ENCODE measurements around the gene IL10RB.

Gene IL10RB

GRCh38 chr21:33279330-33279820 lies 13.2 kb downstream of the IL10RB start:
- Histone ChIP-seq H3K36me3 (ENCODE audit: control insufficient read depth in 1 of 2, insufficient read depth in 2 of 2, low read length in 2 of 2) (peaks cover 41 to 62% of the 10 kb centered on the region in 2 donors), H3K27me3 (ENCODE audit: control insufficient read depth in 1 of 2, insufficient read depth in 2 of 2, low read length in 2 of 2) (no peaks in the 10 kb centered on the region), H3K4me3 (ENCODE audit: low read depth in 1 of 2, low read length in 2 of 2) (no peak overlapping the region), H3K9me3 (ENCODE audit: control insufficient read depth in 1 of 2, low read length in 2 of 2) (no peaks in the 10 kb centered on the region), H3K4me1 (ENCODE audit: control insufficient read depth in 1 of 2, insufficient read depth in 2 of 2, low read length in 2 of 2) (no peaks in the 10 kb centered on the region), H3K27ac (ENCODE audit: low read depth, low read length) (no peak overlapping the region), H3K9ac (ENCODE audit: low read depth in 1 of 2, low read length in 2 of 2) (no peak overlapping the region)

- Histone ChIP-seq H3K9ac (ENCODE audit: low read depth in 1 of 2, low read length in 2 of 2) (no peak overlapping the region), H3K27ac (ENCODE audit: low read depth, low read length) (no peak overlapping the region), H3K27me3 (ENCODE audit: control insufficient read depth in 1 of 2, insufficient read depth in 2 of 2, low read length in 2 of 2) (no peaks in the 10 kb centered on the region), H3K9me3 (ENCODE audit: control insufficient read depth in 1 of 2, low read length in 2 of 2) (no peaks in the 10 kb centered on the region), H3K4me1 (ENCODE audit: control insufficient read depth in 1 of 2, insufficient read depth in 2 of 2, low read length in 2 of 2) (peaks cover 3 to 4% of the 10 kb centered on the region in 2 donors), H3K4me3 (ENCODE audit: low read depth in 1 of 2, low read length in 2 of 2) (no peak overlapping the region), H3K36me3 (ENCODE audit: control insufficient read depth in 1 of 2, insufficient read depth in 2 of 2, low read length in 2 of 2) (peaks cover 47 to 72% of the 10 kb centered on the region in 2 donors)
Measured at GRCh38 chr21:33281096-33281652, 15.0 kb downstream of the IL10RB start.

- Histone ChIP-seq H3K4me3 (ENCODE audit: low read depth in 1 of 2, low read length in 2 of 2) (no peak overlapping the region), H3K27ac (ENCODE audit: low read depth, low read length) (no peak overlapping the region), H3K9ac (ENCODE audit: low read depth in 1 of 2, low read length in 2 of 2) (no peak overlapping the region), H3K36me3 (ENCODE audit: control insufficient read depth in 1 of 2, insufficient read depth in 2 of 2, low read length in 2 of 2) (peaks cover 47 to 66% of the 10 kb centered on the region in 2 donors), H3K27me3 (ENCODE audit: control insufficient read depth in 1 of 2, insufficient read depth in 2 of 2, low read length in 2 of 2) (no peaks in the 10 kb centered on the region), H3K4me1 (ENCODE audit: control insufficient read depth in 1 of 2, insufficient read depth in 2 of 2, low read length in 2 of 2) (peaks cover 11% of the 10 kb centered on the region in 2 donors), H3K9me3 (ENCODE audit: control insufficient read depth in 1 of 2, low read length in 2 of 2) (no peaks in the 10 kb centered on the region)
Measured at GRCh38 chr21:33283203-33283602, 17.0 kb downstream of the IL10RB start.

- peak overlapping the region; percentile 14 for H3K27ac ChIP-seq (ENCODE audit: low read depth, low read length)
- no peak overlapping the region for H3K4me3 ChIP-seq (ENCODE audit: low read depth in 1 of 2, low read length in 2 of 2)
- no peaks in the 10 kb centered on the region for H3K27me3 ChIP-seq (ENCODE audit: control insufficient read depth in 1 of 2, insufficient read depth in 2 of 2, low read length in 2 of 2)
- no peaks in the 10 kb centered on the region for H3K9me3 ChIP-seq (ENCODE audit: control insufficient read depth in 1 of 2, low read length in 2 of 2)
- H3K9ac ChIP-seq (ENCODE audit: low read depth in 1 of 2, low read length in 2 of 2), result no peak overlapping the region
- peaks cover 33 to 66% of the 10 kb centered on the region in 2 donors for H3K36me3 ChIP-seq (ENCODE audit: control insufficient read depth in 1 of 2, insufficient read depth in 2 of 2, low read length in 2 of 2)
- peaks cover 11% of the 10 kb centered on the region in 2 donors for H3K4me1 ChIP-seq (ENCODE audit: control insufficient read depth in 1 of 2, insufficient read depth in 2 of 2, low read length in 2 of 2)
Measured at GRCh38 chr21:33286076-33286475, 19.9 kb downstream of the IL10RB start.

- no peaks in the 10 kb centered on the region for H3K9me3 ChIP-seq (ENCODE audit: control insufficient read depth in 1 of 2, low read length in 2 of 2)
- peak overlapping the region; percentile 14 for H3K27ac ChIP-seq (ENCODE audit: low read depth, low read length)
- peaks cover 11% of the 10 kb centered on the region in 2 donors for H3K4me1 ChIP-seq (ENCODE audit: control insufficient read depth in 1 of 2, insufficient read depth in 2 of 2, low read length in 2 of 2)
- H3K9ac ChIP-seq (ENCODE audit: low read depth in 1 of 2, low read length in 2 of 2), result no peak overlapping the region
- no peak overlapping the region for H3K4me3 ChIP-seq (ENCODE audit: low read depth in 1 of 2, low read length in 2 of 2)
- peaks cover 28 to 64% of the 10 kb centered on the region in 2 donors for H3K36me3 ChIP-seq (ENCODE audit: control insufficient read depth in 1 of 2, insufficient read depth in 2 of 2, low read length in 2 of 2)
- H3K27me3 ChIP-seq (ENCODE audit: control insufficient read depth in 1 of 2, insufficient read depth in 2 of 2, low read length in 2 of 2), result no peaks in the 10 kb centered on the region
Measured at GRCh38 chr21:33286600-33287456, 20.7 kb downstream of the IL10RB start.

GRCh38 chr21:33289199-33289819 lies 23.1 kb downstream of the IL10RB start:
- H3K4me1 ChIP-seq (ENCODE audit: control insufficient read depth in 1 of 2, insufficient read depth in 2 of 2, low read length in 2 of 2), result peaks cover 11% of the 10 kb centered on the region in 2 donors
- no peaks in the 10 kb centered on the region for H3K27me3 ChIP-seq (ENCODE audit: control insufficient read depth in 1 of 2, insufficient read depth in 2 of 2, low read length in 2 of 2)
- H3K9ac ChIP-seq (ENCODE audit: low read depth in 1 of 2, low read length in 2 of 2), result no peak overlapping the region
- peaks cover 35 to 72% of the 10 kb centered on the region in 2 donors for H3K36me3 ChIP-seq (ENCODE audit: control insufficient read depth in 1 of 2, insufficient read depth in 2 of 2, low read length in 2 of 2)
- no peak overlapping the region for H3K4me3 ChIP-seq (ENCODE audit: low read depth in 1 of 2, low read length in 2 of 2)
- no peaks in the 10 kb centered on the region for H3K9me3 ChIP-seq (ENCODE audit: control insufficient read depth in 1 of 2, low read length in 2 of 2)
- H3K27ac ChIP-seq (ENCODE audit: low read depth, low read length), result no peak overlapping the region

GRCh38 chr21:33290441-33290840 lies 24.3 kb downstream of the IL10RB start:
- Histone ChIP-seq H3K4me1 (ENCODE audit: control insufficient read depth in 1 of 2, insufficient read depth in 2 of 2, low read length in 2 of 2) (peaks cover 11% of the 10 kb centered on the region in 2 donors), H3K9me3 (ENCODE audit: control insufficient read depth in 1 of 2, low read length in 2 of 2) (no peaks in the 10 kb centered on the region), H3K36me3 (ENCODE audit: control insufficient read depth in 1 of 2, insufficient read depth in 2 of 2, low read length in 2 of 2) (peaks cover 34 to 65% of the 10 kb centered on the region in 2 donors), H3K4me3 (ENCODE audit: low read depth in 1 of 2, low read length in 2 of 2) (no peak overlapping the region), H3K27ac (ENCODE audit: low read depth, low read length) (no peak overlapping the region), H3K9ac (ENCODE audit: low read depth in 1 of 2, low read length in 2 of 2) (no peak overlapping the region), H3K27me3 (ENCODE audit: control insufficient read depth in 1 of 2, insufficient read depth in 2 of 2, low read length in 2 of 2) (no peaks in the 10 kb centered on the region)

- no peak overlapping the region for H3K27ac ChIP-seq (ENCODE audit: low read depth, low read length)
- no peak overlapping the region for H3K9ac ChIP-seq (ENCODE audit: low read depth in 1 of 2, low read length in 2 of 2)
- H3K9me3 ChIP-seq (ENCODE audit: control insufficient read depth in 1 of 2, low read length in 2 of 2), result no peaks in the 10 kb centered on the region
- peaks cover 33 to 65% of the 10 kb centered on the region in 2 donors for H3K36me3 ChIP-seq (ENCODE audit: control insufficient read depth in 1 of 2, insufficient read depth in 2 of 2, low read length in 2 of 2)
- H3K27me3 ChIP-seq (ENCODE audit: control insufficient read depth in 1 of 2, insufficient read depth in 2 of 2, low read length in 2 of 2), result no peaks in the 10 kb centered on the region
- no peak overlapping the region for H3K4me3 ChIP-seq (ENCODE audit: low read depth in 1 of 2, low read length in 2 of 2)
- peaks cover 5% of the 10 kb centered on the region in 2 donors for H3K4me1 ChIP-seq (ENCODE audit: control insufficient read depth in 1 of 2, insufficient read depth in 2 of 2, low read length in 2 of 2)
Measured at GRCh38 chr21:33291686-33292085, 25.5 kb downstream of the IL10RB start.

- H3K36me3 ChIP-seq (ENCODE audit: control insufficient read depth in 1 of 2, insufficient read depth in 2 of 2, low read length in 2 of 2), result peaks cover 31 to 66% of the 10 kb centered on the region in 2 donors
- no peaks in the 10 kb centered on the region for H3K27me3 ChIP-seq (ENCODE audit: control insufficient read depth in 1 of 2, insufficient read depth in 2 of 2, low read length in 2 of 2)
- no peaks in the 10 kb centered on the region for H3K9me3 ChIP-seq (ENCODE audit: control insufficient read depth in 1 of 2, low read length in 2 of 2)
- H3K4me3 ChIP-seq (ENCODE audit: low read depth in 1 of 2, low read length in 2 of 2), result no peak overlapping the region
- H3K27ac ChIP-seq (ENCODE audit: low read depth, low read length), result no peak overlapping the region
- no peaks in the 10 kb centered on the region for H3K4me1 ChIP-seq (ENCODE audit: control insufficient read depth in 1 of 2, insufficient read depth in 2 of 2, low read length in 2 of 2)
- H3K9ac ChIP-seq (ENCODE audit: low read depth in 1 of 2, low read length in 2 of 2), result no peak overlapping the region
Measured at GRCh38 chr21:33292724-33293123, 26.6 kb downstream of the IL10RB start.

- Histone ChIP-seq H3K27ac (ENCODE audit: low read depth, low read length) (no peak overlapping the region), H3K9me3 (ENCODE audit: control insufficient read depth in 1 of 2, low read length in 2 of 2) (no peaks in the 10 kb centered on the region), H3K9ac (ENCODE audit: low read depth in 1 of 2, low read length in 2 of 2) (no peak overlapping the region), H3K36me3 (ENCODE audit: control insufficient read depth in 1 of 2, insufficient read depth in 2 of 2, low read length in 2 of 2) (peaks cover 27 to 62% of the 10 kb centered on the region in 2 donors), H3K27me3 (ENCODE audit: control insufficient read depth in 1 of 2, insufficient read depth in 2 of 2, low read length in 2 of 2) (no peaks in the 10 kb centered on the region), H3K4me3 (ENCODE audit: low read depth in 1 of 2, low read length in 2 of 2) (no peak overlapping the region), H3K4me1 (ENCODE audit: control insufficient read depth in 1 of 2, insufficient read depth in 2 of 2, low read length in 2 of 2) (no peaks in the 10 kb centered on the region)
Measured at GRCh38 chr21:33293136-33293535, 27.0 kb downstream of the IL10RB start.
